ENCODE results near the gene CSNK1D.

The CSNK1D gene

DNA sequence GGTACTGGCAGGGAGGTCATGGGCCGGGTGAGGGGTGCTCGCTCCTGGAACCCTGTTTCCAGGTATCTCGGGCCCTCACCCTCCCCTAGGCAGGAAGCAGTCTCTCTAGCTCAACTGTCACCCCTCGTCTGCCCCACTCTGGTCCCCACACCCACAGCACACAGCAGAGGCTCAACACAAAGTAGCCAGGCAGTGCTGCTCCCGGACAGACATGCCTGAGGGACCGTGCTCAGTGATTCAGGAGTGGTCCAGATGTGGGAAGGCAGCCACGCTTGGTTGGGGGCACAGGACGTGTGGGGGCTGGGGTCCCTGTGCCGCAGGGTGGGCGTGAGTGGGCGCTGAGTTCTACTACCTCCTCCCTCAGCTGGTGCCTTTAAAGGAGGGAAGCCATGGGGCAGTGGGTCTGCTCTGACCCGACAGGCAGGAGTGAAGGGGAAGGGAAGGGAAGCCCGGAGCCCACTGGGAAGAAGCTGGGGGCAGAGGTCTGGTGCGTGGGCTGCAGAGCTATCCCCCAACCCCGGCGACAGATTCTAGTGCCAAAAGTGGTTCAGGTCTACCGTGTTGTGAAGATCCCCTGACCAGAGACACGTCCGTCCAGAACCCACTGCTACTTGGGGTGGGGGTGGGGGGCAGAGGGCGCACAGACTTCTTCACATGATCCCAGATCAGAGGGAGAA lies 32.9 kb downstream of the CSNK1D start:
- Histone ChIP-seq H3K4me3 (ENCODE audit: low read depth, low read length) (no peak overlapping the region), H3K36me3 (ENCODE audit: control insufficient read depth in 2 of 2, insufficient read depth in 1 of 2, low read length in 2 of 2) (peaks cover 9 to 62% of the 10 kb centered on the region in 2 experiments; a peak in 2 of 3 replicates), H3K9me3 (ENCODE audit: control insufficient read depth, insufficient read depth, low read depth, low read length) (no peaks in the 10 kb centered on the region), H3K4me1 (ENCODE audit: control insufficient read depth, insufficient read depth, low read length) (peaks cover 15% of the 10 kb centered on the region), H3K27ac (ENCODE audit: extremely low read depth, low read depth, low read length) (peak overlapping the region; percentile 34; the same call in 1 of the 2 replicates)
- ChIA-PET CTCF (interaction anchor here (0.6 to 2.1 kb wide), 3 partner anchors 80 to 110 kb away, joined by 3 to 10 read pairs (median 3); no protein-coding TSS in a partner anchor), POLR2A (interaction anchor here (1.0 to 2.5 kb wide), 4 partner anchors 17 to 52 kb away, joined by 4 to 16 read pairs (median 6); partner anchors contain the start of gene CSNK1D)
- no peak for TF ChIP-seq ZNF48 (tag by site-specific recombination; IDR thresholded peaks at IDR 0.05)
- TF ChIP-seq ZNF184 (tag by site-specific recombination; IDR thresholded peaks at IDR 0.05), result no peak
- no peak for TF ChIP-seq ZNF560 (tag by site-specific recombination; IDR thresholded peaks at IDR 0.05; ENCODE audit: borderline replicate concordance)
- peak; percentile 84 for TF ChIP-seq ZFHX2 (tag by site-specific recombination; conservative IDR thresholded peaks at IDR 0.05)
- TF ChIP-seq GLIS2 (tag by site-specific recombination; IDR thresholded peaks at IDR 0.05), result 0 out of 2 replicates have a peak, but pooled peaks have one; percentile 42
- TF ChIP-seq EGR2 (tag by site-specific recombination; IDR thresholded peaks at IDR 0.05; ENCODE audit: low read depth), result peak; percentile 64
- no peak for TF ChIP-seq ZNF548 (tag by site-specific recombination; IDR thresholded peaks at IDR 0.05)
- no peak for TF ChIP-seq ZBTB17 (tag by site-specific recombination; IDR thresholded peaks at IDR 0.05)

DNA sequence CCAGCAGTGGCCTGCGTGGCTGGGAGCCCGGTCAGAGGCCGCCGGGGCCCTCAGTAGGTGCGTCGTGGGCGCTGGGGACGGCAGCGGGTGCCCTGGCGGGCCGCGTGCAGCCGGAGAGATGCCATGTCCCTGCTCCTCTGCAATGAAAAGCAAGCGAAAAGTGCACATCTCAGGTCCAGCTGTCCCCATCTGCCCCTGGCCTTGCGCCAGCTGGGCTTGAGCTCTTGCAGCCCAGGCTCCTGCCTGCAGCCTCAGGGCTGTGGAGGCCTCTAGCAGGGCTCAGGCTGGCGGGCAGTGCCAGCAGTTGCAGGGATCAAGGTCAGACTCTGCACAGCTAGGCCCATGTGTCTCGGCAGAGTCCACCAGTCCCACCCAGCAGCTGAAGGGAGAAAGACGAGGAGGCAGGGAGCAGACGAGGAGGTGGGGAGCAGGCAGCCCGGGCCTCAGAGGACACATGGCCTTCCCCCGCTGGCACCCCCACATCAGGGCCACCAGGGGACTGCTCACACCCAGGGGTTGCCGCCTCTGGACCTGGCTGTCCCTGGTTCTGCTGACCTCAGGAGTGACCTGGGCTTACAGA lies 33.5 kb downstream of the CSNK1D start:
- peak overlapping the region; percentile 34; the same call in 1 of the 2 replicates for H3K27ac ChIP-seq (ENCODE audit: extremely low read depth, low read depth, low read length)
- H3K9me3 ChIP-seq (ENCODE audit: control insufficient read depth, insufficient read depth, low read depth, low read length), result no peaks in the 10 kb centered on the region
- H3K4me3 ChIP-seq (ENCODE audit: low read depth, low read length), result no peak overlapping the region
- CTCF ChIA-PET, result interaction anchor here (0.6 to 2.1 kb wide), 4 partner anchors 81 to 209 kb away, joined by 3 to 10 read pairs (median 4); no protein-coding TSS in a partner anchor
- TF ChIP-seq ZNF112 (tag by site-specific recombination; IDR thresholded peaks at IDR 0.05) (no peak), SETDB1 (IDR thresholded peaks at IDR 0.05; ENCODE audit: insufficient read length, low read length) (no peak), SCRT2 (tag by site-specific recombination; IDR thresholded peaks at IDR 0.05) (no peak), ZNF404 (tag by site-specific recombination; IDR thresholded peaks at IDR 0.05) (no peak)
- TF ChIP-seq, protein P1, sequence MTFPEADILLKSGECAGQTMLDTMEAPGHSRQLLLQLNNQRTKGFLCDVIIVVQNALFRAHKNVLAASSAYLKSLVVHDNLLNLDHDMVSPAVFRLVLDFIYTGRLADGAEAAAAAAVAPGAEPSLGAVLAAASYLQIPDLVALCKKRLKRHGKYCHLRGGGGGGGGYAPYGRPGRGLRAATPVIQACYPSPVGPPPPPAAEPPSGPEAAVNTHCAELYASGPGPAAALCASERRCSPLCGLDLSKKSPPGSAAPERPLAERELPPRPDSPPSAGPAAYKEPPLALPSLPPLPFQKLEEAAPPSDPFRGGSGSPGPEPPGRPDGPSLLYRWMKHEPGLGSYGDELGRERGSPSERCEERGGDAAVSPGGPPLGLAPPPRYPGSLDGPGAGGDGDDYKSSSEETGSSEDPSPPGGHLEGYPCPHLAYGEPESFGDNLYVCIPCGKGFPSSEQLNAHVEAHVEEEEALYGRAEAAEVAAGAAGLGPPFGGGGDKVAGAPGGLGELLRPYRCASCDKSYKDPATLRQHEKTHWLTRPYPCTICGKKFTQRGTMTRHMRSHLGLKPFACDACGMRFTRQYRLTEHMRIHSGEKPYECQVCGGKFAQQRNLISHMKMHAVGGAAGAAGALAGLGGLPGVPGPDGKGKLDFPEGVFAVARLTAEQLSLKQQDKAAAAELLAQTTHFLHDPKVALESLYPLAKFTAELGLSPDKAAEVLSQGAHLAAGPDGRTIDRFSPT (tag by site-specific recombination; IDR thresholded peaks at IDR 0.05), result peak; percentile 16; the same call in 1 of the 2 replicates
- H3K4me1 ChIP-seq (ENCODE audit: control insufficient read depth, insufficient read depth, low read length), result peaks cover 15% of the 10 kb centered on the region
- peaks cover 9 to 56% of the 10 kb centered on the region in 2 experiments; a peak in 2 of 3 replicates for H3K36me3 ChIP-seq (ENCODE audit: control insufficient read depth in 2 of 2, insufficient read depth in 1 of 2, low read length in 2 of 2)
- POLR2A ChIA-PET, result interaction anchor here (1.0 kb wide), 1 partner anchor 28 kb away, joined by 4 read pairs; no protein-coding TSS in a partner anchor

DNA sequence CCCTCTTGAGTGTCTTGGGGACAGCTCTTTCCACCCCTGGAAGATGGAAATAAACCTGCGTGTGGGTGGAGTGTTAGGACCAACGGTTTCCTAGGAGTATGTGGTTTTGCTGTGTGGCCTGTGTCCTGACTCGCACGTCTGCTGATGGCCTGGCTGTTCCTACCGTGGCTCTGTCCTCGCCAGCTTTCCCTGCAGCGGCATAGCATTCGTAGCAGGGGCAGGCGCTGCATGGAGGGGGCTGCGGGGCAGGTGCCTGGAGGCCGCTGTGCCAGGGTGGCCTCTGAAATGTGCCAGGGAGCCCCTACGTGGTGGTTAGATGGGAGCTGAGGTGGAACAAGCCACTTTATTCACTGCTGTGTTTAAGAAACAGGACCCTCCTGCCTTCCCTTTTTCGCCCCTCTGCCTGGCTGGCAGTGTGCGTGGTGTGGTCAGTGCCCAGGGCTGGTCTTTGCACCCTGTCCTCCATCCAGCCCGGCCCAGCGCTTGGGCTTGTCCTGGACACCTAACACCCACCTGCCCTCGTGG lies 34.0 kb downstream of the CSNK1D start:
- Histone ChIP-seq H3K9me3 (ENCODE audit: control insufficient read depth, insufficient read depth, low read depth, low read length) (no peaks in the 10 kb centered on the region), H3K4me3 (ENCODE audit: low read depth, low read length) (no peak overlapping the region), H3K27ac (ENCODE audit: extremely low read depth, low read depth, low read length) (peak overlapping the region; percentile 50; the same call in 1 of the 2 replicates), H3K36me3 (ENCODE audit: control insufficient read depth in 2 of 2, insufficient read depth in 1 of 2, low read length in 2 of 2) (peaks cover 4 to 51% of the 10 kb centered on the region in 2 experiments; a peak in 2 of 3 replicates), H3K4me1 (ENCODE audit: control insufficient read depth, insufficient read depth, low read length) (peaks cover 15% of the 10 kb centered on the region)
- CTCF ChIA-PET, result interaction anchor here (1.1 to 2.4 kb wide), 3 partner anchors 34 to 209 kb away, joined by 5 to 10 read pairs (median 10); no protein-coding TSS in a partner anchor
- POLR2A ChIA-PET, result interaction anchor here (1.0 to 2.4 kb wide), 3 partner anchors 28 to 53 kb away, joined by 3 to 9 read pairs (median 4); no protein-coding TSS in a partner anchor
- TF ChIP-seq YY2 (tag by site-specific recombination; IDR thresholded peaks at IDR 0.05) (no peak), ZFHX2 (tag by site-specific recombination; conservative IDR thresholded peaks at IDR 0.05) (peak; percentile 31; the same call in 1 of the 2 replicates)
